CD4-positive, alpha-beta T cell (primary cell): ENCODE measurements around the gene TPGS1. TPM values are rescaled to one million over a fixed set of nuclear protein-coding genes. Genes with fewer than 3 reads are reported as not detected.

Experiments used
- ATAC-seq: fragments of 200-7000 bp; cut with Tn5 transposase; one replicate; pipeline ENCODE4 v1.10.0; 2022; ENCODE audit warnings: mild to moderate bottlenecking; ENCODE audit not compliant: poor library complexity
- CTCF ChIA-PET: fragments of 350-600 bp; sonication (Branson Sonifier 250); formaldehyde crosslinking; loops from one replicate; lab custom pipeline; 2021; ENCODE audit warnings: antibody characterized with exemption, inconsistent platforms; lab: Charles Lee
- POLR2A ChIA-PET: fragments of 350-600 bp; sonication (Branson Sonifier 250); formaldehyde crosslinking; loops from one replicate; lab custom pipeline; 2021; ENCODE audit warnings: antibody characterized with exemption, inconsistent platforms; lab: Charles Lee
- DNase-seq, 14 experiments: peaks; one replicate each; pipeline ENCODE4 v3.0.0-alpha.2; 2013 to 2020; ENCODE audit warnings: mixed read lengths in 2 of 14
- H3K27ac ChIP-seq, 2 donors: one replicate each; pipeline versions ENCODE4 v1.5.1 to v1.7.0; 2013; ENCODE audit warnings: low read length in 2 of 2, low read depth in 1 of 2, mild to moderate bottlenecking in 1 of 2
- H3K27me3 ChIP-seq, 2 experiments: 1 replicate in 1 of 2; 2 replicates in 1 of 2; pipeline versions ENCODE4 v1.6.1 to v1.7.0; 2013; ENCODE audit warnings: low read length in 2 of 2, control low read depth in 1 of 2, mild to moderate bottlenecking in 1 of 2, moderate library complexity in 1 of 2; ENCODE audit not compliant: insufficient read depth in 2 of 2, control insufficient read depth in 1 of 2
- H3K36me3 ChIP-seq: one replicate; pipeline ENCODE4 v1.6.1; 2013; ENCODE audit warnings: low read length, control low read depth; ENCODE audit not compliant: insufficient read depth
- H3K4me1 ChIP-seq: one replicate; pipeline ENCODE4 v1.6.1; 2013; ENCODE audit warnings: low read length, control low read depth; ENCODE audit not compliant: insufficient read depth
- H3K4me3 ChIP-seq: one replicate; pipeline ENCODE4 v1.5.1; 2013; ENCODE audit warnings: mild to moderate bottlenecking, low read length, moderate library complexity
- H3K9me3 ChIP-seq, 2 experiments: 1 replicate in 1 of 2; 2 replicates in 1 of 2; pipeline versions ENCODE4 v1.6.1 to v1.7.0; 2013; ENCODE audit warnings: low read length in 2 of 2, mild to moderate bottlenecking in 2 of 2, control low read depth in 1 of 2, moderate library complexity in 1 of 2; ENCODE audit not compliant: control insufficient read depth in 1 of 2, insufficient read depth in 1 of 2
- H3K27ac Mint-ChIP-seq: one replicate; pipeline ENCODE4 v1.8.0; 2020; ENCODE audit warnings: mixed read lengths
- H3K27me3 Mint-ChIP-seq: one replicate; pipeline ENCODE4 v1.8.0; 2021; ENCODE audit warnings: mixed read lengths
- H3K36me3 Mint-ChIP-seq: one replicate; pipeline ENCODE4 v1.8.0; 2021; ENCODE audit warnings: low read depth, mixed read lengths
- H3K4me1 Mint-ChIP-seq: one replicate; pipeline ENCODE4 v1.8.0; 2021; ENCODE audit warnings: low read depth, mixed read lengths
- H3K4me3 Mint-ChIP-seq: one replicate; pipeline ENCODE4 v1.8.0; 2020; ENCODE audit warnings: mild to moderate bottlenecking, mixed read lengths
- H3K9me3 Mint-ChIP-seq: one replicate; pipeline ENCODE4 v1.8.0; 2020; ENCODE audit warnings: mixed read lengths
- CTCF ChIP-seq: fragments of 200-600 bp; IDR thresholded peaks from one replicate; pipeline ENCODE4 v1.8.0; 2022; ENCODE audit warnings: antibody characterized with exemption, mild to moderate bottlenecking
- intact Hi-C, 2 experiments: fragments of 100-400 bp; cut with DNase I in 1 of 2; cut with micrococcal nuclease in 1 of 2; formaldehyde crosslinking; loops; one replicate each; pipeline versions ENCODE4 v1.15.1 to v1.9.0; 2023 to 2025; cut with DNase I, micrococcal nuclease
- total RNA-seq, 174 experiments: library from RNA in 2 of 174; stranded (reverse) in 2 of 174; gene quantifications; one replicate each; pipeline ENCODE4 v1.2.3 and lab custom pipeline; 2021 to 2026

The TPGS1 gene
- total RNA-seq, 2 experiments from 2014 or later: 17.2 to 18.2 TPM

- ChIA-PET POLR2A (interaction anchor here (0.7 to 6.0 kb wide), 4 partner anchors 9 to 130 kb away, joined by 3 to 75 read pairs (median 6); no protein-coding TSS in a partner anchor), CTCF (interaction anchor here (1.3 to 4.2 kb wide), 4 partner anchors 11 to 24 kb away, joined by 3 to 58 read pairs (median 10); partner anchors contain the start of gene TPGS1)
- Mint-ChIP-seq H3K27me3 (no peaks in the 10 kb centered on the region), H3K4me3 (peak overlapping the region; percentile 87), H3K27ac (peak overlapping the region; percentile 61), H3K4me1 (peaks cover 12% of the 10 kb centered on the region), H3K9me3 (no peaks in the 10 kb centered on the region), H3K36me3 (peaks cover 8% of the 10 kb centered on the region)
- peaks cover 3% of the 10 kb centered on the region for H3K36me3 ChIP-seq
- H3K27ac ChIP-seq: peak overlapping the region; percentile 34 to 75
- TF ChIP-seq CTCF: no peak
- H3K4me3 ChIP-seq: peak overlapping the region; percentile 72
- peaks cover 0 to 3% of the 10 kb centered on the region in 2 experiments for H3K27me3 ChIP-seq
- H3K4me1 ChIP-seq: peaks cover 42% of the 10 kb centered on the region
- intact Hi-C loops: loop anchor here (1.0 to 2.0 kb wide), 6 partner anchors 11 to 132 kb away; partner anchors contain the start of genes BSG (in 1 of the 2), RNF126 (in 1 of the 2) and TPGS1 (in 1 of the 2)
- H3K9me3 ChIP-seq: peaks cover 0 to 5% of the 10 kb centered on the region in 2 experiments
- peak in 1 of 14 experiments; percentile 46 for DNase-seq
- ATAC-seq: no peak
Observed at GRCh38 chr19:530134-531008, 23.1 kb downstream of the TPGS1 start.

- Mint-ChIP-seq H3K27ac (peak overlapping the region; percentile 61), H3K36me3 (peaks cover 8% of the 10 kb centered on the region), H3K27me3 (no peaks in the 10 kb centered on the region), H3K9me3 (no peaks in the 10 kb centered on the region), H3K4me1 (peaks cover 9% of the 10 kb centered on the region), H3K4me3 (peak overlapping the region; percentile 87)
- intact Hi-C loops: loop anchor here (1.0 to 2.0 kb wide), 6 partner anchors 12 to 132 kb away; partner anchors contain the start of genes BSG (in 1 of the 2), RNF126 (in 1 of the 2) and TPGS1 (in 1 of the 2)
- H3K27ac ChIP-seq: peak overlapping the region; percentile 34 to 75
- peak overlapping the region; percentile 72 for H3K4me3 ChIP-seq
- H3K4me1 ChIP-seq: peaks cover 45% of the 10 kb centered on the region
- TF ChIP-seq CTCF: no peak
- H3K27me3 ChIP-seq: peaks cover 0 to 3% of the 10 kb centered on the region in 2 experiments
- peaks cover 12% of the 10 kb centered on the region for H3K36me3 ChIP-seq
- ChIA-PET POLR2A (interaction anchor here (0.7 to 6.0 kb wide), 14 partner anchors 10 to 558 kb away, joined by 3 to 75 read pairs (median 5); partner anchors contain the start of gene RNF126), CTCF (interaction anchor here (0.8 to 4.2 kb wide), 4 partner anchors 12 to 53 kb away, joined by 3 to 58 read pairs (median 8); partner anchors contain the start of gene TPGS1)
- ATAC-seq: peak; percentile 79
- peak; percentile 70 to 95 (median 88) for DNase-seq
- peaks cover 0 to 5% of the 10 kb centered on the region in 2 experiments for H3K9me3 ChIP-seq
Observed at GRCh38 chr19:531009-531752, 23.9 kb downstream of the TPGS1 start.
